Activated T-cell treated with anti-CD3 and anti-CD28 coated beads, Interleukin-2, amount 50 U/mL, for 1 hour (primary cell): ENCODE data around the gene TK2.
"Not testable (repeated sequence)": the region's sequence is repeated elsewhere in the genome, so short reads cannot be mapped to it uniquely, and the experiment has no call there.

ENCODE experiments used
- DNase-seq: peaks from one replicate; pipeline ENCODE4 v3.0.0-alpha.2; 2020

The TK2 gene

GRCh38 chr16:66517586-66518263 lies 32.2 kb downstream of the TK2 start:
- DNase-seq = no peak

- DNase-seq = peak; percentile 71
These were observed 32.9 kb downstream of the TK2 start for GRCh38 chr16:66516808-66517585.

- no peak for DNase-seq
These were observed 33.5 kb downstream of the TK2 start for GRCh38 chr16:66516509-66516807.

GRCh38 chr16:66515596-66516508 lies 34.1 kb downstream of the TK2 start:
- DNase-seq = no peak

GRCh38 chr16:66514980-66515595 lies 34.8 kb downstream of the TK2 start:
- DNase-seq = not testable (repeated sequence)

- DNase-seq = not testable (repeated sequence)
These were observed 35.5 kb downstream of the TK2 start for GRCh38 chr16:66514391-66514790.

GRCh38 chr16:66513111-66513723 lies 36.7 kb downstream of the TK2 start:
- no peak for DNase-seq

- no peak for DNase-seq
These were observed 37.4 kb downstream of the TK2 start for GRCh38 chr16:66512272-66513110.

GRCh38 chr16:66511602-66512271 lies 38.2 kb downstream of the TK2 start:
- DNase-seq = no peak

GRCh38 chr16:66510711-66511601 lies 39.0 kb downstream of the TK2 start:
- DNase-seq = no peak

GRCh38 chr16:66510298-66510697 lies 39.6 kb downstream of the TK2 start:
- no peak for DNase-seq

- DNase-seq = peak; percentile 5
These were observed 40.3 kb downstream of the TK2 start for GRCh38 chr16:66509576-66509975.

- peak; percentile 8 for DNase-seq
These were observed 40.9 kb downstream of the TK2 start for GRCh38 chr16:66508914-66509496.

- DNase-seq = no peak
These were observed 41.5 kb downstream of the TK2 start for GRCh38 chr16:66508248-66508913.

- no peak for DNase-seq
These were observed 42.1 kb downstream of the TK2 start for GRCh38 chr16:66507731-66508239.

GRCh38 chr16:66503612-66504011 lies 46.3 kb downstream of the TK2 start:
- no peak for DNase-seq

GRCh38 chr16:66503030-66503429 lies 46.9 kb downstream of the TK2 start:
- DNase-seq = no peak

GRCh38 chr16:66502020-66502913 lies 47.7 kb downstream of the TK2 start:
- DNase-seq = no peak
